ENCODE data around the gene PLAAT4.
A peak's percentile ranks its signal among the peaks of the same experiment; 100 is the strongest.
"Not testable (repeated sequence)": the region's sequence is repeated elsewhere in the genome, so short reads cannot be mapped to it uniquely, and the experiment has no call there.

Gene PLAAT4

DNA sequence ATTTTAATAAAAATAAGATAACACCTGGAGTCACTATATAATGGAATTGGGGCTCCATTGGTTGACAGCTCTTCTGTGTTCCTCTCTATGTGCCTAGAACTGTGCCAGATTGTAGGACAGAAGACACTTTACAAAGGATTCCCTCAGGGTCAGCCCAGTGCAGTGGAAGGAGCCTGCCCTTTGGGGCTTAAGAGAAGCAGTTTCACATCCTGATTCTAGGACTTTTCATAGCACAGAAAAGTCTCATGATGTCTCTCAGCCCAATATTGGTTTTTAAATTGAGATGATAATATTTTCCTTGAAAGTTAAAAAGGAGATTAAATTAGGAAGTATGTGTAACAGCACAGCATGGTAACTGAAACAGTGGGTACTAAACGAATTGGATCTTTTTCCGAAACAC is 7.1 kb downstream of the PLAAT4 start:
- no peak for DNase-seq (ENCODE audit: low read depth)

- DNase-seq (ENCODE audit: low read depth) = no peak
Observed at GRCh38 chr11:63547061-63547460, 10.5 kb downstream of the PLAAT4 start.

- no peak for DNase-seq (ENCODE audit: low read depth)
Observed at GRCh38 chr11:63548178-63548577, 11.6 kb downstream of the PLAAT4 start.

DNA sequence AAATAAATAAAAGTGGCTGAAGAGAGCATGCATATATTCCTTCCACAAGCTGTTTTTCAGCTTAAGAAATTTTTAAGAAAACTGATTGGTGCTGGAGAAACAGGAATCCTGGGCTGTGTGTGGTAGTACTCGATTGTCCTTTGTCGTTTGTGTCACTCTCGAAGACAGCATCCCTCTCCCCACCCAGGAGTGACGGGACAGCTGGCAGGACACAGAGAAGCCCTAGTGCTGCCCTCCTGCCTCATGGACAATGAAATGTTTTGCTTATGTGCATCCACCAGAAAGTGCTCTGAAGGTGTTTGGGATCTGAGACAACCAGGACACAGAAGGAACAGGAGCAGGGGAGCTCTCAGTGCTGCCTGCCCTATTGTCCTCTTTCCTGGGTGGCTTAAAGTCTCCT is 12.8 kb downstream of the PLAAT4 start:
- DNase-seq (ENCODE audit: low read depth) = no peak

DNA sequence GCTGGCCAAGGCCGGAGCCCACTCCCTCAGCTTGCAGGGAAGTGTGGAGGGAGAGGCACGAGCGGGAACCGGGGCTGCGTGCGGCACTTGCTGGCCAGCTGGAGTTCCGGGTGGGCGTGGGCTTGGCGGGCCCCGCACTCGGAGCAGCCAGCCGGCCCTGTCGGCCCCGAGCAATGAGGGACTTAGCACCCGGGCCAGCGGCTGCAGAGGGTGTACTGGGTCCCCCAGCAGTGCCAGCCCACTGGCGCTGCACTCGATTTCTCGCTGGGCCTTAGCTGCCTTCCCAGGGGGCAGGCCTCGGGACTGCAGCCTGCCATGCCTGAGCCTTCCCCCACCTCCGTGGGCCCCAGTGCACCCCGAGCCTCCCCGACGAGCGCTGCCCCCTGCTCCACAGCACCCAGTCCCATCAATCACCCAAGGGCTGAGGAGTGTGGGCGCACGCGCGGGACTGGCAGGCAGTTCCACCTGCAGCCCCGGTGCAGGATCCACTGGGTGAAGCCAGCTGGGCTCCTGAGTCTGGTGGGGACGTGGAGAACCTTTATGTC is 13.6 kb downstream of the PLAAT4 start:
- not testable (repeated sequence) for DNase-seq (ENCODE audit: low read depth)

DNA sequence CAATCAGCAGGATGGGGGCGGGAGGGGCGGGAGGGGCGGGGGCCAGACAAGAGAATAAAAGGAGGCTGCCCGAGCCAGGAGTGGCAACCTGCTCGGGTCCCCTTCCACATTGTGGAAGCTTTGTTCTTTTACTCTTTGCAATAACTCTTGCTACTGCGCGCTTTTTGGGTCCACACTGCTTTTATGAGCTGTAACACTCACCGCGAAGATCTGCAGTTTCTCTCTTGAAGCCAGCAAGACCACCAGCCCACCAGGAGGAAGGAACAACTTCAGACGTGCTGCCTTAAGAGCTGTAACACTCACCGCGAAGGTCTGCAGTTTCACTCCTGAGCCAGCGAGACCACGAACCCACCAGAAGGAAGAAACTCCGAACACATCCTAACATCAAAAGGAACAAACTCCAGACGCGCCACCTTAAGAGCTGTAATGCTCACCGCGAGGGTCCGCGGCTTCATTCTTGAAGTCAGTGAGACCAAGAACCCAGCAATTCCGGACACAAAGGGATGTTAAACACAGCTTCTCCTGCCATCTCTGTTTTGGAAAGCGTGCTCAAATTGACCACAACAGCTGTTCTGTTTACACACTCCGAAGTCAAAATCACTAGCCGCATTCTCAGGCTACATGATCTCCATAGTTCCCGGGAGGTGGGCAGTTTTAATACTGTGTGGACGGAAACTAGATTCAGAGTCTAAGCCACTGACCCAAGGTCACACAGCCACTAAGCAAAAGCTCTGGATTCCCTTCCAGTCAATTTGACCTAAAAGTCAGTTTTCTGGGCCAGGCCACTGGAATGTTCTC is 14.7 kb downstream of the PLAAT4 start:
- no peak for DNase-seq (ENCODE audit: low read depth)

GRCh38 chr11:63551889-63552266 is 15.3 kb downstream of the PLAAT4 start:
- no peak for DNase-seq (ENCODE audit: low read depth)

DNA sequence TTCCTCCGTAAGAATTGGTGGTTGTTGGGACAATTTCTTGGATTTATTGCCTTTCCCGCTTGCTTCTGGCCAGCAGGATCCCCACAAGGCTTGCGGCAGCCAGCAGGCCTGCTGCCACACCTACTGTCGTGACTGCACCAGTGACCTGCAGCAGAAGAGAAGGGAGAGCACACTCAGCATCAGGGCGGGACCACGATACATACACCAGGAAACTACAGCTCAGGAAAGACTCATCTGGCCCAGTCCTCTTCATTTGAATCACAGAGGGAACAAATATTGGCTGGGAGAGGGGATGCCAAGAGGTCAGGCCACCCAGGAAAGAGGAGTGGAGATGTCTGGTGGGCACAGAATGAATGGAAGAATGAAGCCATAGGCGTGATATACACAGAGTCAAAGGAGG is 16.3 kb downstream of the PLAAT4 start:
- DNase-seq (ENCODE audit: low read depth) = no peak

- DNase-seq (ENCODE audit: low read depth) = no peak
Observed at GRCh38 chr11:63553759-63554158, 17.2 kb downstream of the PLAAT4 start.

- DNase-seq (ENCODE audit: low read depth) = no peak
Observed at GRCh38 chr11:63554877-63555223, 18.2 kb downstream of the PLAAT4 start.

DNA sequence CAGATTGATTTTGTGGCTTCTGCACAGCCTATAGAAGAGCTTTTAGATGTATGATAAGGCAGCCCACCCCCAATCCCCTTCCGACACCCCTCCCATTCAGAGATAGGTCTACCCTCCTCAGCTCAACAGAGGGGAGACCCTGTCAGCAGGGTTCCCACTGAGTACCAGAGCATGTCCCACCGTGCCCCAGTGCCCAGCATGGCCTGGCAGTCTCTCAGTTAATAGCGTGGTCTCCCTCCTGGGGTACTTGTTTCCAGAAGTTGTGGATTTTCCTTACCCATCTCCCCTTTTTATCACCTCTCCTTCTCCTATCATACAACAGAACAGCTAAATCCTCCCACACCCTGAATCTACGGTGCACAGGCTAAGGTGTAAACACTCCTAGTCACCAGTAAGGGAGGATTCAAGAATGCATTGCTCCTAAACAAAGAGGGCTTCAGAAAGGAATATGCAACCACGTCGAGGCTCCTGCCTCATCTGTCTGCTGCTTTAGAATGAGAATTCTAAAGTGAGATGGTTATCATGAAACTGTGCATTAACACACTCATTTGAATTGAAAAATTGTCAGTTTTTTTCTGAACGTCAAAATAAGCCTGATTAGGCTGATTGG is 19.9 kb downstream of the PLAAT4 start:
- no peak for DNase-seq (ENCODE audit: low read depth)

GRCh38 chr11:63557570-63557969 is 21.0 kb downstream of the PLAAT4 start:
- DNase-seq (ENCODE audit: low read depth) = no peak

DNA sequence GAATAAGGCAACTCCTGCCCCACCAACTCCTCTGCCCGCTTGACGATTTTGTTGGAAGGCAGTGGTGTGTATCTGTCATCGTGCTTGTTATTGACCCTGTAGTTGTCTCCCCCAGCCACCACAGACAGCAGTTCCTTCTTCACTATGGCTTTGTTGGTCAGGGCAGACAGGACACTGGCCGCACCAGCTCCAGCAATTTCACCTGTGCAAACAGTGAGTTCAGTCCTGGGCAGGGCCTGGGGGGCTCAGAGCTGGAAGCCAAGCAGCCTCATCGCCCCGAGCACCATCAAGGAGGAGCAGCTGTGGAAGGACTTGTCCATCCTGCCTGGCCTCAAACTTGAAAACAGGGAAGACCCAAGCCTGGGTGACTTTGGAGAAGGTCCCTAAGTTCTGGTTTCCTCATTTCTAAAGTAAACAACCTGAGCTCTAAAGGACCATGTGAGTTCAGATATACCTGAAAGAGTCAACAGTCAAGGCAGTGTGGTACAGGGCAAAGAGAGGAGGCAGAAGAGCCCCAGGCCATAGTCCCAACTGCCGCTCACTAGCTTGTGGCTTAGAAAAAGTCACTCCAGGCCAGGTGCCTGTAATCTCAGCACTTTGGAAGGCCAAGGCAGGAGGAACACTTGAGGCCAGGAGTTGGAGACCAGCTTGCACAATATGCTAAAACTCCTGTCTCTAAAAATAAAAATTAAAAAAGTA is 22.0 kb downstream of the PLAAT4 start:
- no peak for DNase-seq (ENCODE audit: low read depth)

GRCh38 chr11:63560506-63561180 is 24.0 kb downstream of the PLAAT4 start:
- DNase-seq (ENCODE audit: low read depth) = no peak

DNA sequence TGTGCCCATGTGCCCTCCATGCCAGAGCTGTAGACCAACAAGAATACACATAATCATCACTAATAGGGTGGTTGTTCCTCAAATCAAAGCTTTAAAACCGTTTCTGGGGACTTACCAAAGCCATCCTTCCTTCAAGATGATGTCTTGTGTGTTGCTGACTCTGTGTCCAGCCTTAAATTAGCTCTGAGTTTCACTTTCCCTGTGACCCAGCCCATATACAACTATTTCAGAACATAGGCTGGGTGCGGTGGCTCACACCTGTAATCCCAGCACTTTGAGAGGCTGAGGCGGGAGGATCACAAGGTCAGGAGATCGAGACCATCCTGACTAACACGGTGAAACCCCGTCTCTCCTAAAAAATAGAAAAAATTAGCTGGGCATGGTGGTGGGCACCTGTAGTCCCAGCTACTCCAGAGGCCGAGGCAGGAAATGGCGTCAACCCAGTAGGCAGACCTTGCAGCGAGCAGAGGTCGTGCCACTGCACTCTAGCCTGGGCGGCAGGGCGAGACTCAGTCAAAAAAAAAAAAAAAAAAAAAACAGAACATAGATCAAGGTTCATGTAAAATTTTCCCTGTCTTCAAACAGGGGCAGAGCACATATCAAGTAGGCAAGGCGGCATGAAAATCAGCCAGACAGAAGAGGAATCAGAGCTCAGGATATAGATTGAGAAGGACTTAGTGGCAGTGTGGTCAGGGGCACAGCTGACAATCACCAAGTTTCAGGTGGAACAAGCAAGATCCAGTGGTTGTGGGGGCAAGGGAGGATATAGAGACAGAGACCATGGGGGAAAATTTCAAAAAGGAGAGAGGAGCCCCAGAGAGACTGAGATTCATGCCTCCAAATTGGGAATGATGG is 26.8 kb downstream of the PLAAT4 start, which contains the start of gene PLAAT2:
Gene PLAAT2, minus strand, starts transcription at position 179 of the 855 bp plus-strand sequence. Its CDS starts 55 bp downstream, at position 124.
- no peak for DNase-seq (ENCODE audit: low read depth)

DNA sequence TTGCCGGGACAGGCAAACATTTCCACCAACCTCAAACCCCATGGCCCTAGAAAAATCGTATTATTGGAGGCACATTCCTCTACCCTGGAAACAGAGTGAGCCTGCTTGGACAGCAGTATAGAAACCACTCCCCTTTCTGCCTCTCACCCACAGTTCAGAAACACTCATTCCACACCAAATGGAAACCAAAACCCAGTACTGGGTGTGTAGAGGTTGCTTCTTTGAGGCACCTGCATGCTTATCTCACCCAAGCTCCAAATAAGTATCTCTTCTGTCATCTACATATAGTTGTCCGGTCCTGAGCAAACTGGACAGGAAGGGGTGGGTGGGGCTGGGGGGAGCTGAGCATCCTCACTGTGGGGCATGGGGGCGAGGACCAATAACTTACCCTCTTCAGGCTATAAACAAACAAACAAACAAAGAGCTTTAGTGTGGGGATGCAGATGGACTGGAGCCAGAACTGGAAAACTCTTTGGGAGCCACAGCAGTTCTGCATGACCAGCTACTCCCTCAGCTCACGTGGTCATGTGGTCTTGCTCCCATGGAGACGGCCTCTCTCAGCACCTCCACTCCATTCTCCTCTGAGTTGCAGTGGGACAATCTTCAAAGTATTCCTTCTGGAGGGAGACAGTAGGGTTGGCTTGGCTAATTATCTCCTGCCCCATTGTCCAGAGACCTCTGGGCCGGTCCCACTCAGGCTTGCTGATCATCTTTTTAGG is 27.6 kb downstream of the PLAAT4 start:
- no peak for DNase-seq (ENCODE audit: low read depth)

GRCh38 chr11:63564784-63565350 is 28.3 kb downstream of the PLAAT4 start:
- DNase-seq (ENCODE audit: low read depth) = no peak

- DNase-seq (ENCODE audit: low read depth) = peak; percentile 80
Observed at GRCh38 chr11:63567044-63567840, 30.6 kb downstream of the PLAAT4 start.

- no peak for DNase-seq (ENCODE audit: low read depth)
Observed at GRCh38 chr11:63569570-63569969, 33.0 kb downstream of the PLAAT4 start.
